Liver (tissue), 9 donors: ENCODE measurements around the gene UBE3D. TPM values are rescaled to one million over a fixed set of nuclear protein-coding genes. Genes with fewer than 3 reads are reported as not detected.

Source experiments
- DNase-seq: peaks from one replicate; pipeline ENCODE4 v3.0.0-alpha.2; 2017; ENCODE audit warnings: low spot score
- H3K27ac ChIP-seq, 2 donors: one replicate each; pipeline ENCODE4 v1.7.0; 2013; ENCODE audit warnings: inconsistent platforms in 2 of 2, low read length in 2 of 2, control low read depth in 1 of 2, low read depth in 1 of 2, mild to moderate bottlenecking in 1 of 2
- H3K27me3 ChIP-seq, 4 donors: one replicate each; pipeline versions ENCODE4 v1.6.1 to v1.7.0; 2013; ENCODE audit warnings: low read length in 3 of 4, inconsistent platforms in 1 of 4, mild to moderate bottlenecking in 1 of 4, moderate library complexity in 1 of 4; ENCODE audit not compliant: control insufficient read depth in 4 of 4, insufficient read depth in 4 of 4
- H3K36me3 ChIP-seq, 4 donors: one replicate each; pipeline versions ENCODE4 v1.6.1 to v1.7.0; 2013; ENCODE audit warnings: low read length in 3 of 4, mild to moderate bottlenecking in 3 of 4, low read depth in 1 of 4, moderate library complexity in 1 of 4; ENCODE audit not compliant: control insufficient read depth in 4 of 4, insufficient read depth in 3 of 4
- H3K4me1 ChIP-seq, 4 donors: one replicate each; pipeline versions ENCODE4 v1.6.1 to v1.7.0; 2013; ENCODE audit warnings: low read length in 3 of 4, mild to moderate bottlenecking in 3 of 4, moderate library complexity in 1 of 4; ENCODE audit not compliant: control insufficient read depth in 4 of 4, insufficient read depth in 4 of 4
- H3K4me3 ChIP-seq, 3 donors: one replicate each; pipeline versions ENCODE4 v1.6.1 to v1.7.0; 2013; ENCODE audit warnings: low read length in 3 of 3, control low read depth in 1 of 3, low read depth in 1 of 3, mild to moderate bottlenecking in 1 of 3
- H3K9ac ChIP-seq, 2 donors: one replicate each; pipeline ENCODE4 v1.7.0; 2013; ENCODE audit warnings: low read length in 2 of 2, mild to moderate bottlenecking in 2 of 2, moderate library complexity in 2 of 2, control low read depth in 1 of 2, low read depth in 1 of 2
- H3K9me3 ChIP-seq, 4 donors: one replicate each; pipeline versions ENCODE4 v1.6.1 to v1.7.0; 2013; ENCODE audit warnings: low read length in 3 of 4; ENCODE audit not compliant: control insufficient read depth in 4 of 4
- CTCF ChIP-seq: fragments of 150-350 bp; IDR thresholded peaks from 2 replicates; pipeline ENCODE4 v1.5.1; 2017; ENCODE audit warnings: improper control_type of control experiment, low read depth, low read length; ENCODE audit not compliant: missing input control
- EGR1 ChIP-seq, 2 donors: IDR thresholded peaks; 2 replicates each; pipeline ENCODE4 v1.6.1; 2016 to 2018; ENCODE audit warnings: antibody characterized with exemption in 2 of 2, low read depth in 2 of 2
- JUND ChIP-seq, 2 donors: IDR thresholded peaks; 2 replicates each; pipeline ENCODE4 v1.6.1; 2016; ENCODE audit warnings: antibody characterized with exemption in 2 of 2
- NR2F2 ChIP-seq: IDR thresholded peaks from 2 replicates; pipeline ENCODE4 v1.6.1; 2016; ENCODE audit warnings: antibody characterized with exemption
- REST ChIP-seq: IDR thresholded peaks from 2 replicates; pipeline ENCODE4 v1.6.1; 2016; ENCODE audit warnings: antibody characterized with exemption, mild to moderate bottlenecking
- RXRA ChIP-seq, 2 donors: IDR thresholded peaks; 2 replicates each; pipeline ENCODE4 v1.6.1; 2017 to 2018; ENCODE audit warnings: antibody characterized with exemption in 2 of 2, mild to moderate bottlenecking in 1 of 2
- SP1 ChIP-seq: IDR thresholded peaks from 2 replicates; pipeline ENCODE4 v1.6.1; 2018; ENCODE audit warnings: antibody characterized with exemption, mild to moderate bottlenecking
- YY1 ChIP-seq: IDR thresholded peaks from 2 replicates; pipeline ENCODE4 v1.6.1; 2016; ENCODE audit warnings: antibody characterized with exemption, mild to moderate bottlenecking
- WGBS: extraction: QIAGEN DNeasy Blood & Tissue Kit; methylation state at CpG from one replicate; pipeline ENCODE4 v1.1.7; 2013; 5-methylcytosine and 5-hydroxymethylcytosine counted together
- polyA plus RNA-seq, 2 donors: library from polyadenylated mRNA; stranded (reverse) in 1 of 2; unstranded in 1 of 2; fragments of 200-250 nt in 1 of 2; fragments of >200 nt in 1 of 2; fragmentation: Nextera tagmentation in 1 of 2; extraction: Ambion mirVana in 1 of 2; gene quantifications; one replicate each; pipeline versions ENCODE4 v1.2.1 to v1.2.3, GENCODE V29; 2013 to 2015
- total RNA-seq, 2 donors: library from RNA; depleted of rRNA; stranded (reverse); fragments of >200 nt; gene quantifications; one replicate each; pipeline ENCODE4 v1.2.3, GENCODE V29; 2014
- TF ChIP-seq, protein P1 (sequence below): IDR thresholded peaks from 2 replicates; pipeline ENCODE4 v1.6.1; 2016; ENCODE audit warnings: antibody characterized with exemption
- donor health status: healthy.
- donor health status: healthy.
- donor health status: healthy.
- donor health status: healthy.
- donor health status: healthy.

UBE3D gene
- total and polyA plus RNA-seq, 4 donors, result 0.78 to 6.4 (median 1.9) TPM

DNA sequence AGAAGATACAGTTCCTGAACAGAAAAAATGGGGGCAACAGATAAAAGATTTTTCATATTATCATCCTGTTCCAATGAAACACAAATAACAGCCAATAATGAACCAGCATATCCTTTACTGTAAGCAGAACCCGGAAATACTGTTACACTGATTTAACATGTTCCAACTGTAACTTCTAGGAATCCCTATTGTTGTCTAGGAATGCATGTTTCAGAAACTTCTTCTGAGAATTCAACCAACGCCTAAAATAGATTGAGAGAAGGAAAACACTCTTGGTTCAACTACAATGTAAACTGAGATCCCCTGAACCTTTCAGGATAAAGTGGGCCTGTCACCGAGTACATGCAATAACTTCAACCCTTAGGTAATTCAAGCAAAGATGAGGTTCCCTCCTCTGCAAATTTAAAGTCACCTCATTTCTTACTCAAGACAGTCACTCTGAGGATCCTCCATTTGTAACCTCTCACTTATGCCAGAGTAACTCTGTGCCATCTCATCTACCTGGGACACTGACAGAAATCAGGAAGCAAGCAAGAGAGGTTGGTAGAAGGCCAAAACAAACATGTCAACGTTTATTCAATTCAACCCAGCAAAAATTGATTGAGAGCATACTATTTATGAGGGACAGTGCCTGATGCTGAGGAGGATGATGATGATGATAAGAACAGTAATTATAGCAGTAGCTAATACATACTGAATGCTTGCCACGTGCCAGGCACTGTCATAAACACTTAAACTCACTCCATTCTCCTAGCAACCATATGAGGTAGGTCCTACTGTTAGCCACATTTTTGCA lies 14.1 kb downstream of the UBE3D start (continued):
- TF ChIP-seq CTCF (no peak), YY1 (no peak), SP1 (no peak), RXRA (IDR thresholded peaks at IDR 0.05) (no peak), JUND (IDR thresholded peaks at IDR 0.05) (no peak)

- Histone ChIP-seq H3K9ac (no peak overlapping the region), H3K4me3 (no peak overlapping the region), H3K9me3 (no peaks in the 10 kb centered on the region), H3K4me1 (no peaks in the 10 kb centered on the region), H3K36me3 (no peaks in the 10 kb centered on the region), H3K27me3 (no peaks in the 10 kb centered on the region), H3K27ac (no peak overlapping the region)
- TF ChIP-seq EGR1 (IDR thresholded peaks at IDR 0.05; ENCODE audit: low read depth in 2 of 2) (no peak), CTCF (no peak), NR2F2 (no peak), REST (no peak)
- TF ChIP-seq, protein P1, sequence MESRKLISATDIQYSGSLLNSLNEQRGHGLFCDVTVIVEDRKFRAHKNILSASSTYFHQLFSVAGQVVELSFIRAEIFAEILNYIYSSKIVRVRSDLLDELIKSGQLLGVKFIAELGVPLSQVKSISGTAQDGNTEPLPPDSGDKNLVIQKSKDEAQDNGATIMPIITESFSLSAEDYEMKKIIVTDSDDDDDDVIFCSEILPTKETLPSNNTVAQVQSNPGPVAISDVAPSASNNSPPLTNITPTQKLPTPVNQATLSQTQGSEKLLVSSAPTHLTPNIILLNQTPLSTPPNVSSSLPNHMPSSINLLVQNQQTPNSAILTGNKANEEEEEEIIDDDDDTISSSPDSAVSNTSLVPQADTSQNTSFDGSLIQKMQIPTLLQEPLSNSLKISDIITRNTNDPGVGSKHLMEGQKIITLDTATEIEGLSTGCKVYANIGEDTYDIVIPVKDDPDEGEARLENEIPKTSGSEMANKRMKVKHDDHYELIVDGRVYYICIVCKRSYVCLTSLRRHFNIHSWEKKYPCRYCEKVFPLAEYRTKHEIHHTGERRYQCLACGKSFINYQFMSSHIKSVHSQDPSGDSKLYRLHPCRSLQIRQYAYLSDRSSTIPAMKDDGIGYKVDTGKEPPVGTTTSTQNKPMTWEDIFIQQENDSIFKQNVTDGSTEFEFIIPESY, result no peak
- 91% methylated on average over 7 of the region's 7 CpGs for whole genome bisulfite sequencing
- DNase-seq, result no peak
Observed at GRCh38 chr6:83047065-83047754, 18.4 kb downstream of the UBE3D start.
